Measurements from ENCODE around the gene DYNC1LI2. TPM values are rescaled to one million over a fixed set of nuclear protein-coding genes. Genes with fewer than 3 reads are reported as not detected.
A peak's percentile ranks its signal among the peaks of the same experiment; 100 is the strongest.

DYNC1LI2 gene
- total and polyA plus RNA-seq, 2 experiments from 2014 or later = 80.6 to 173 TPM

DNA sequence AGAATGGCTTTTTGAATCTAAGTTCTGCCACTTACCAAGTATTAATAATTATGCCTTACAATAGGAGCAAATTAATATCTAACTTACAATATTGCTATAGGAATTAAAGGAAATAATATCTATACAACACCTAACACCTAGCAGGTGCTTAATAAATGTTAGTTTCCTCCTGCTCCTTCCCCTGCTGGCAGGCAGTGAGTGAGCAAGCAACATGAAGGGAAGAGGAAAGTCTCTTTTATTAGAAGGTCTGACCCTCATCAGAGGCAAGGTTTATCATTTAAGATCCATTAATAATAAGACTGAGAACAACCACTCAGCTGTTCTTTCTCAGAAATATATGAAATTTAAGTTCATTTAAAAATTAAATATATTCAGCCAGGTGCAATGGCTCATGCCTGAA lies 6.7 kb upstream of the DYNC1LI2 start:
- Histone ChIP-seq H3K79me2 (ENCODE audit: insufficient read depth) (no peaks in the 10 kb centered on the region), H3K9me2 (ENCODE audit: insufficient read depth) (no peaks in the 10 kb centered on the region), H3F3A (ENCODE audit: insufficient read depth) (no peaks in the 10 kb centered on the region), H3K4me1 (ENCODE audit: insufficient read depth) (no peaks in the 10 kb centered on the region), H3K4me2 (ENCODE audit: unreplicated experiment) (no peak overlapping the region), H3K9ac (no peak overlapping the region), H3K4me3 (no peak overlapping the region), H3K27ac (no peak overlapping the region), H3K36me3 (ENCODE audit: low read depth) (no peaks in the 10 kb centered on the region), H3K9me3 (ENCODE audit: low read depth) (no peaks in the 10 kb centered on the region), H3K27me3 (replicated peaks; ENCODE audit: insufficient read depth) (no peaks in the 10 kb centered on the region), H4K20me1 (ENCODE audit: insufficient read depth) (no peaks in the 10 kb centered on the region), H2AFZ (no peak overlapping the region)
- no peak for DNase-seq
- in situ Hi-C loops (cut with MboI) = no loop called here
- TF ChIP-seq EZH2phosphoT487 (IDR thresholded peaks at IDR 0.05; ENCODE audit: insufficient read depth, low read depth) (no peak), EZH2 (IDR thresholded peaks at IDR 0.05; ENCODE audit: insufficient read depth, poor library complexity, severe bottlenecking) (no peak)

GRCh38 chr16:66754819-66755218 lies 3.4 kb upstream of the DYNC1LI2 start:
- no peak for DNase-seq
- no peak for TF ChIP-seq EZH2 (IDR thresholded peaks at IDR 0.05; ENCODE audit: insufficient read depth, poor library complexity, severe bottlenecking)
- no peak for TF ChIP-seq EZH2phosphoT487 (IDR thresholded peaks at IDR 0.05; ENCODE audit: insufficient read depth, low read depth)
- H4K20me1 ChIP-seq (ENCODE audit: insufficient read depth) = no peaks in the 10 kb centered on the region
- no peak overlapping the region for H3K4me3 ChIP-seq
- no peak overlapping the region for H3K27ac ChIP-seq
- H3K4me2 ChIP-seq (ENCODE audit: unreplicated experiment) = no peak overlapping the region
- H3K27me3 ChIP-seq (replicated peaks; ENCODE audit: insufficient read depth) = no peaks in the 10 kb centered on the region
- no peaks in the 10 kb centered on the region for H3F3A ChIP-seq (ENCODE audit: insufficient read depth)
- H3K9me3 ChIP-seq (ENCODE audit: low read depth) = no peaks in the 10 kb centered on the region
- H3K9me2 ChIP-seq (ENCODE audit: insufficient read depth) = no peaks in the 10 kb centered on the region
- peaks cover 21% of the 10 kb centered on the region for H3K79me2 ChIP-seq (ENCODE audit: insufficient read depth)
- H3K4me1 ChIP-seq (ENCODE audit: insufficient read depth) = peaks cover 9% of the 10 kb centered on the region
- no peak overlapping the region for H3K9ac ChIP-seq
- WGBS, 2 experiments (ENCODE audit: low coverage in 1 of 2, low lambda C conversion rate in 2 of 2, missing lambda C conversion rate in 2 of 2) = 63 to 71% methylated on average over 3 of the region's 3 CpGs
- no peak overlapping the region for H2AFZ ChIP-seq
- no peaks in the 10 kb centered on the region for H3K36me3 ChIP-seq (ENCODE audit: low read depth)
- in situ Hi-C loops (cut with MboI) = no loop called here

DNA sequence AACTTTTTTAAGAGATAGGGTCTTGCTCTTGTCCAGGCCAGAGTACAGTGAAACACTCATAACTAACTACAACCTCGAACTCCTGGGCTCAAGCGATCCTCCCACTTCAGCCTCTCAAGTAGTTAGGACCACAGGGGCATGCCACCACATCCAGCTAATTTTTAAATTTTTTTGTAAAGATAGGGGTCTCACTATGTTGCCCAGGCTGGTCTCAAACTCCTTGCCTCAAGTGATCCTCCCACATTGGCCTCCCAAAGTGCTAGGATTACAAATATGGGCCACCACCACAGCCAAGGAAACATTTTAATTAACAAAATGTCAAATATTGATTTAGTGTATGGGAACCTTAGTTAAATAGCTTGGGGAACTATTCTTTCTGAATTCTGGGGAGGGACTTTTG lies 2.8 kb upstream of the DYNC1LI2 start:
- Histone ChIP-seq H3K27me3 (replicated peaks; ENCODE audit: insufficient read depth) (no peaks in the 10 kb centered on the region), H3K4me2 (ENCODE audit: unreplicated experiment) (no peak overlapping the region)
- in situ Hi-C loops (cut with MboI) = no loop called here

GRCh38 chr16:66752958-66753357 lies 1.5 kb upstream of the DYNC1LI2 start:
- H3K36me3 ChIP-seq (ENCODE audit: low read depth) = peaks cover 10% of the 10 kb centered on the region; the same call in 1 of the 2 replicates
- in situ Hi-C loops (cut with MboI) = no loop called here
- H2AFZ ChIP-seq = peak overlapping the region; percentile 93; the same call in 1 of the 2 replicates
- H3K4me3 ChIP-seq = no peak overlapping the region
- H3K27ac ChIP-seq = no peak overlapping the region
- DNase-seq = no peak
- no peak for TF ChIP-seq EZH2phosphoT487 (IDR thresholded peaks at IDR 0.05; ENCODE audit: insufficient read depth, low read depth)
- TF ChIP-seq EZH2 (IDR thresholded peaks at IDR 0.05; ENCODE audit: insufficient read depth, poor library complexity, severe bottlenecking) = no peak
- WGBS, 2 experiments (ENCODE audit: low coverage in 1 of 2, low lambda C conversion rate in 2 of 2, missing lambda C conversion rate in 2 of 2) = 96 to 100% methylated on average over 2 of the region's 2 CpGs
- H3K9me2 ChIP-seq (ENCODE audit: insufficient read depth) = no peaks in the 10 kb centered on the region
- H4K20me1 ChIP-seq (ENCODE audit: insufficient read depth) = no peaks in the 10 kb centered on the region
- H3K4me1 ChIP-seq (ENCODE audit: insufficient read depth) = peaks cover 16% of the 10 kb centered on the region
- H3F3A ChIP-seq (ENCODE audit: insufficient read depth) = no peaks in the 10 kb centered on the region
- H3K4me2 ChIP-seq (ENCODE audit: unreplicated experiment) = no peak overlapping the region
- peaks cover 39% of the 10 kb centered on the region for H3K79me2 ChIP-seq (ENCODE audit: insufficient read depth)
- H3K9ac ChIP-seq = no peak overlapping the region
- H3K9me3 ChIP-seq (ENCODE audit: low read depth) = no peaks in the 10 kb centered on the region
- no peaks in the 10 kb centered on the region for H3K27me3 ChIP-seq (replicated peaks; ENCODE audit: insufficient read depth)

More for the DNA sequence above, 2.8 kb upstream of the DYNC1LI2 start:
- Histone ChIP-seq H3K9ac (no peak overlapping the region), H2AFZ (no peak overlapping the region), H4K20me1 (ENCODE audit: insufficient read depth) (no peaks in the 10 kb centered on the region), H3K36me3 (ENCODE audit: low read depth) (peaks cover 2% of the 10 kb centered on the region; the same call in 1 of the 2 replicates), H3K4me3 (no peak overlapping the region), H3K27ac (no peak overlapping the region), H3K79me2 (ENCODE audit: insufficient read depth) (peaks cover 27% of the 10 kb centered on the region), H3K4me1 (ENCODE audit: insufficient read depth) (peaks cover 15% of the 10 kb centered on the region), H3F3A (ENCODE audit: insufficient read depth) (no peaks in the 10 kb centered on the region), H3K9me3 (ENCODE audit: low read depth) (no peaks in the 10 kb centered on the region), H3K9me2 (ENCODE audit: insufficient read depth) (no peaks in the 10 kb centered on the region)
- TF ChIP-seq EZH2phosphoT487 (IDR thresholded peaks at IDR 0.05; ENCODE audit: insufficient read depth, low read depth) = no peak
- no peak for TF ChIP-seq EZH2 (IDR thresholded peaks at IDR 0.05; ENCODE audit: insufficient read depth, poor library complexity, severe bottlenecking)
- WGBS, 2 experiments (ENCODE audit: low coverage in 1 of 2, low lambda C conversion rate in 2 of 2, missing lambda C conversion rate in 2 of 2) = 95 to 97% methylated on average over 2 of the region's 2 CpGs
- no peak for DNase-seq

GRCh38 chr16:66752379-66752778 lies 970 bp upstream of the DYNC1LI2 start:
- DNase-seq = no peak
- in situ Hi-C loops (cut with MboI) = no loop called here
- Histone ChIP-seq H3K9me2 (ENCODE audit: insufficient read depth) (no peaks in the 10 kb centered on the region), H3K27me3 (replicated peaks; ENCODE audit: insufficient read depth) (no peaks in the 10 kb centered on the region), H4K20me1 (ENCODE audit: insufficient read depth) (no peaks in the 10 kb centered on the region), H3K4me2 (ENCODE audit: unreplicated experiment) (peak overlapping the region; percentile 98), H3K4me3 (peak overlapping the region; percentile 86; the same call in 1 of the 2 replicates), H3F3A (ENCODE audit: insufficient read depth) (no peaks in the 10 kb centered on the region), H3K9me3 (ENCODE audit: low read depth) (no peaks in the 10 kb centered on the region), H2AFZ (peak overlapping the region; percentile 93), H3K79me2 (ENCODE audit: insufficient read depth) (peaks cover 45% of the 10 kb centered on the region), H3K36me3 (ENCODE audit: low read depth) (peaks cover 11% of the 10 kb centered on the region; the same call in 1 of the 2 replicates), H3K9ac (peak overlapping the region; percentile 95; the same call in 1 of the 2 replicates), H3K4me1 (ENCODE audit: insufficient read depth) (peaks cover 16% of the 10 kb centered on the region), H3K27ac (no peak overlapping the region)
- WGBS, 2 experiments (ENCODE audit: low coverage in 1 of 2, low lambda C conversion rate in 2 of 2, missing lambda C conversion rate in 2 of 2) = 75 to 86% methylated on average over 6 of the region's 6 CpGs
- TF ChIP-seq EZH2phosphoT487 (IDR thresholded peaks at IDR 0.05; ENCODE audit: insufficient read depth, low read depth) (no peak), EZH2 (IDR thresholded peaks at IDR 0.05; ENCODE audit: insufficient read depth, poor library complexity, severe bottlenecking) (no peak)

Measured in GM23248 (cell line).